ENCODE results near the gene RDH8. TPM values are rescaled to one million over a fixed set of nuclear protein-coding genes. Genes with fewer than 3 reads are reported as not detected.

The RDH8 gene
- total RNA-seq, 1 experiment from 2014 or later, result not detected

DNA sequence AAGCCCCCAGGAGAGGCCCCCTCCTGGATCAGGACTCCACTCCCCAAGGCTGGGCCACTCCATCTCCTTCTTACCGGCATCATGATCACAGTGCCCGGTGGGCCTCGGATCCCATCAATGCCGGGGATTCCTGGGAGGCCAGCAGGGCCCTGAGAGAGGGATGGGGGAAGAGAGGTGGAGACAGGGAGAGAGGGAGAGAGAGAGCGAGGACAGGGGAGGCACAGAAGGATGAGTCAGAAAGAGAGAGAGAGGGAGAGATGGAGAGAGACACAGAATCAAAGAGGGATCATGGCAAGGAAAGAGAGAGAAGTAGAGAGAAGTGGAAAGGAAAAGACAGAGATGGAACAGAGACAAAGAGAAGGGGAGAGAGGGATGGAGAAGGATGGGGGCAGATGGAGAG is 16.7 kb upstream of the RDH8 start:
- intact Hi-C loops (cut with micrococcal nuclease; ENCODE audit: unreplicated experiment), result no loop called here
- Histone ChIP-seq H3K4me3 (ENCODE audit: low read depth, low read length, poor library complexity, severe bottlenecking) (no peak overlapping the region), H3K27ac (ENCODE audit: low read depth, low read length, poor library complexity, severe bottlenecking) (no peak overlapping the region), H3K27me3 (replicated peaks; ENCODE audit: insufficient read depth, low read depth, low read length, poor library complexity) (no peaks in the 10 kb centered on the region), H3K4me1 (ENCODE audit: insufficient read depth, low read length, poor library complexity, severe bottlenecking) (peaks cover 3% of the 10 kb centered on the region), H3K36me3 (ENCODE audit: insufficient read depth, low read length, poor library complexity, severe bottlenecking) (no peaks in the 10 kb centered on the region), H3K9me3 (ENCODE audit: low read depth, low read length, poor library complexity, severe bottlenecking) (no peaks in the 10 kb centered on the region)
- POLR2A ChIA-PET (ENCODE audit: low non-redundant PET), result no interaction called here
- no peak for DNase-seq (ENCODE audit: low spot score)
- CTCF ChIA-PET, result no interaction called here
- no TSS peak for BruUV-seq (replicated peaks)
- TF ChIP-seq EZH2 (IDR thresholded peaks at IDR 0.05; ENCODE audit: borderline replicate concordance, low read depth, low read length, poor library complexity, severe bottlenecking), result no peak
- TF ChIP-seq, protein P1, sequence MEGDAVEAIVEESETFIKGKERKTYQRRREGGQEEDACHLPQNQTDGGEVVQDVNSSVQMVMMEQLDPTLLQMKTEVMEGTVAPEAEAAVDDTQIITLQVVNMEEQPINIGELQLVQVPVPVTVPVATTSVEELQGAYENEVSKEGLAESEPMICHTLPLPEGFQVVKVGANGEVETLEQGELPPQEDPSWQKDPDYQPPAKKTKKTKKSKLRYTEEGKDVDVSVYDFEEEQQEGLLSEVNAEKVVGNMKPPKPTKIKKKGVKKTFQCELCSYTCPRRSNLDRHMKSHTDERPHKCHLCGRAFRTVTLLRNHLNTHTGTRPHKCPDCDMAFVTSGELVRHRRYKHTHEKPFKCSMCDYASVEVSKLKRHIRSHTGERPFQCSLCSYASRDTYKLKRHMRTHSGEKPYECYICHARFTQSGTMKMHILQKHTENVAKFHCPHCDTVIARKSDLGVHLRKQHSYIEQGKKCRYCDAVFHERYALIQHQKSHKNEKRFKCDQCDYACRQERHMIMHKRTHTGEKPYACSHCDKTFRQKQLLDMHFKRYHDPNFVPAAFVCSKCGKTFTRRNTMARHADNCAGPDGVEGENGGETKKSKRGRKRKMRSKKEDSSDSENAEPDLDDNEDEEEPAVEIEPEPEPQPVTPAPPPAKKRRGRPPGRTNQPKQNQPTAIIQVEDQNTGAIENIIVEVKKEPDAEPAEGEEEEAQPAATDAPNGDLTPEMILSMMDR (conservative IDR thresholded peaks at IDR 0.05; ENCODE audit: low read depth, low read length), result no peak

DNA sequence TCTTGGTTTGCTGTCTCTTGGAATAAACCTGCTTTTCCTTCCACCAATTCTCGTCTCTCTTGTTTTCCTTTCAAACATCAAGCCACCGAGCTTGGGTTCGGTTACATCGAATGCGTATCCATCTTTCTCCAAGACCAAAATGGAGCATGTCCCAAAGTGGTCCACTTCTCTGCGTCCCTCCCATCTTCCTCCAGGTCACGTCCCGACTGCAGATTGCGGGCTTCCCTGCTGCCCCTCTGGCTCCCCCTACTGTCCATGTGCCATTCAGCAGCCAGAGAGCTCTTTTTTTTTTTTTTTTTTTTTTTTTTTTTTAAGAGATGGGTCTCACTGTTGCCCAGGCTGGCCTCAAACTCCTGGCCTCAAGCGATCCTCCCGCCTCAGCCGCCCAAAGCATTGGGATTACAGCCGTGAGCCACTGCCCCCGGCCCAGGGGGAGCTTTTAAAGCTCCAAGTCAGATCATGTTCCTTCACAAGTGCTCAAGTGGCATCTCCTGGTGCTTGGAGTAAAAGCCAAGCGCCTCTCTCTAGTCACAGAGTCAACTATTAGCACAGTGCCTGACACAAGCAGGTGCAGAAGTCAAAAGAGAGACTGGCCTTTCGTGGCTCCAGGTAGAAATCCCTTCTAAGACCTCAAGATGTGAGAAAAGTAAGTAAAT is 13.0 kb upstream of the RDH8 start:
- peak; percentile 84 for DNase-seq (ENCODE audit: low spot score)
- Histone ChIP-seq H3K9me3 (ENCODE audit: low read depth, low read length, poor library complexity, severe bottlenecking) (no peaks in the 10 kb centered on the region), H3K27ac (ENCODE audit: low read depth, low read length, poor library complexity, severe bottlenecking) (no peak overlapping the region), H3K27me3 (replicated peaks; ENCODE audit: insufficient read depth, low read depth, low read length, poor library complexity) (no peaks in the 10 kb centered on the region), H3K4me3 (ENCODE audit: low read depth, low read length, poor library complexity, severe bottlenecking) (no peak overlapping the region), H3K4me1 (ENCODE audit: insufficient read depth, low read length, poor library complexity, severe bottlenecking) (peaks cover 3% of the 10 kb centered on the region), H3K36me3 (ENCODE audit: insufficient read depth, low read length, poor library complexity, severe bottlenecking) (no peaks in the 10 kb centered on the region)
- intact Hi-C loops (cut with micrococcal nuclease; ENCODE audit: unreplicated experiment), result loop anchor here (1.0 kb wide), 1 partner anchor 66 kb away; no protein-coding TSS in a partner anchor
- TF ChIP-seq, protein P1 (conservative IDR thresholded peaks at IDR 0.05; ENCODE audit: low read depth, low read length), result peak; percentile 98
- no peak for TF ChIP-seq EZH2 (IDR thresholded peaks at IDR 0.05; ENCODE audit: borderline replicate concordance, low read depth, low read length, poor library complexity, severe bottlenecking)
- CTCF ChIA-PET, result interaction anchor here (0.6 to 2.3 kb wide), 22 partner anchors 9 to 954 kb away, joined by 3 to 22 read pairs (median 6); partner anchors contain the start of genes COL5A3 and OLFM2
- BruUV-seq (replicated peaks), result no TSS peak
- POLR2A ChIA-PET (ENCODE audit: low non-redundant PET), result interaction anchor here (0.6 to 0.7 kb wide), 5 partner anchors 24 to 341 kb away, joined by 3 to 10 read pairs (median 4); no protein-coding TSS in a partner anchor

DNA sequence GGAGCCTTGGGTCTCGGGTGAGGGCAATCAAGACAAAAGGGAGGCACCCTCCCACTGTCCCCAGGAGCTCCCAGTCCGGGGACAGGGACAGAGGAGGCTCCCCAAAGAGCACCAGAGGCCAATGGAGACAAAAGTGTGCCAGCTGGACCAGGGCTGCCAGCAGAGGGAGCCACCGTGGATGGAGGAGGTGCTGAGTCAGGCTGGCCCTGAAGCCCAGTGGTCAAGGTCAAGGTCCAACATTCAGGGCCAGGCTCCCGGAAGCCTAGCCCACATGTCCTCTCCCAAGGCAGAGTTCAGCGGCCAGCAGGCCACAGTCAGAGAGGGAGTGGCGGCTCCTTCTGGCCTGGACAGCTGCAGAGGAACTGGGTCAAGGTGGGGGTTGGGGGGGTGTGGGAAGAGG is 11.4 kb upstream of the RDH8 start:
- Histone ChIP-seq H3K27ac (ENCODE audit: low read depth, low read length, poor library complexity, severe bottlenecking) (no peak overlapping the region), H3K27me3 (replicated peaks; ENCODE audit: insufficient read depth, low read depth, low read length, poor library complexity) (no peaks in the 10 kb centered on the region), H3K4me1 (ENCODE audit: insufficient read depth, low read length, poor library complexity, severe bottlenecking) (peaks cover 3% of the 10 kb centered on the region), H3K4me3 (ENCODE audit: low read depth, low read length, poor library complexity, severe bottlenecking) (no peak overlapping the region), H3K36me3 (ENCODE audit: insufficient read depth, low read length, poor library complexity, severe bottlenecking) (no peaks in the 10 kb centered on the region), H3K9me3 (ENCODE audit: low read depth, low read length, poor library complexity, severe bottlenecking) (no peaks in the 10 kb centered on the region)
- DNase-seq (ENCODE audit: low spot score), result peak; percentile 32
- intact Hi-C loops (cut with micrococcal nuclease; ENCODE audit: unreplicated experiment), result no loop called here
- no TSS peak for BruUV-seq (replicated peaks)
- TF ChIP-seq, protein P1 (conservative IDR thresholded peaks at IDR 0.05; ENCODE audit: low read depth, low read length), result peak; percentile 67
- no peak for TF ChIP-seq EZH2 (IDR thresholded peaks at IDR 0.05; ENCODE audit: borderline replicate concordance, low read depth, low read length, poor library complexity, severe bottlenecking)
- CTCF ChIA-PET, result interaction anchor here (0.5 to 2.3 kb wide), 4 partner anchors 26 to 100 kb away, joined by 3 to 22 read pairs (median 6); no protein-coding TSS in a partner anchor
- POLR2A ChIA-PET (ENCODE audit: low non-redundant PET), result no interaction called here
